H1 (cell line): Measurements from ENCODE around the gene HDAC7. TPM values are rescaled to one million over a fixed set of nuclear protein-coding genes. Genes with fewer than 3 reads are reported as not detected.

Experiments
- CTCF ChIA-PET: fragments of 300-600 bp; sonication (Branson Sonifier 250); formaldehyde crosslinking; loops from one replicate; lab custom pipeline; 2021; ENCODE audit not compliant: partially characterized antibody; lab: Charles Lee
- POLR2A ChIA-PET: fragments of 300-600 bp; sonication (Branson Sonifier 250); formaldehyde crosslinking; loops from one replicate; lab custom pipeline; 2021; ENCODE audit warnings: inconsistent platforms; ENCODE audit not compliant: partially characterized antibody; lab: Charles Lee
- DNase-seq, 2 experiments: peaks; one replicate each; pipeline versions ENCODE4 v3.0.0 to v3.0.0-alpha.2; 2010 to 2022; ENCODE audit warnings: low spot score in 2 of 2, low read depth in 1 of 2, mixed read lengths in 1 of 2
- FAIRE-seq: peaks from 2 replicates; lab custom pipeline; 2011; peaks lifted over from hg19 to GRCh38; lab: Jason Lieb, UNC
- H2AFZ ChIP-seq: 2 replicates; pipeline ENCODE4 v1.8.1; 2012; ENCODE audit warnings: low read length, inconsistent platforms
- H2AK5ac ChIP-seq: 2 replicates; pipeline ENCODE4 v1.6.1; 2013; ENCODE audit warnings: low read depth, low read length
- H2BK120ac ChIP-seq: replicated peaks from 2 replicates; pipeline ENCODE3; 2013; ENCODE audit warnings: low read depth, low read length, inconsistent platforms
- H2BK12ac ChIP-seq: 2 replicates; pipeline ENCODE4 v1.6.1; 2013; ENCODE audit warnings: low read depth, low read length
- H2BK15ac ChIP-seq: 2 replicates; pipeline ENCODE4 v1.6.1; 2013; ENCODE audit warnings: low read length
- H2BK20ac ChIP-seq: 2 replicates; pipeline ENCODE4 v1.6.1; 2013; ENCODE audit warnings: low read length
- H2BK5ac ChIP-seq: 2 replicates; pipeline ENCODE4 v1.6.1; 2013; ENCODE audit warnings: low read depth, low read length
- H3K14ac ChIP-seq: 2 replicates; pipeline ENCODE4 v1.6.1; 2013; ENCODE audit warnings: inconsistent platforms; ENCODE audit not compliant: insufficient read length
- H3K18ac ChIP-seq: 2 replicates; pipeline ENCODE4 v1.6.1; 2013; ENCODE audit warnings: low read length; ENCODE audit errors: extremely low read depth
- H3K23ac ChIP-seq: 2 replicates; pipeline ENCODE4 v1.6.1; 2013; ENCODE audit warnings: inconsistent platforms; ENCODE audit not compliant: insufficient read length
- H3K23me2 ChIP-seq: 2 replicates; pipeline ENCODE4 v1.6.1; 2013; ENCODE audit warnings: low read depth, low read length
- H3K27ac ChIP-seq: 2 replicates; pipeline ENCODE4 v1.6.1; 2011; ENCODE audit warnings: low read depth, low read length, inconsistent platforms
- H3K27me3 ChIP-seq, 4 experiments: replicated peaks in 1 of 4; 1 replicate in 1 of 4; 2 replicates in 3 of 4; pipeline versions ENCODE4 v1.6.1 to v1.8.1; 2011 to 2013; ENCODE audit warnings: low read length in 3 of 4, mild to moderate bottlenecking in 3 of 4, inconsistent platforms in 2 of 4, mixed read lengths in 2 of 4, moderate library complexity in 1 of 4; ENCODE audit not compliant: control insufficient read depth in 3 of 4, insufficient read depth in 3 of 4; ENCODE audit errors: extremely low read depth in 1 of 4
- H3K36me3 ChIP-seq, 4 experiments: 2 replicates each; pipeline versions ENCODE4 v1.6.1 to v1.8.1; 2011 to 2013; ENCODE audit warnings: mild to moderate bottlenecking in 4 of 4, low read length in 3 of 4, moderate library complexity in 2 of 4, control low read depth in 1 of 4, inconsistent platforms in 1 of 4; ENCODE audit not compliant: insufficient read depth in 4 of 4, control insufficient read depth in 2 of 4
- H3K4ac ChIP-seq: replicated peaks from 2 replicates; pipeline ENCODE3; 2013; ENCODE audit warnings: low read length, low read depth, mixed read lengths, inconsistent platforms; ENCODE audit not compliant: insufficient read length
- H3K4me1 ChIP-seq, 4 experiments: replicated peaks in 1 of 4; 1 replicate in 1 of 4; 2 replicates in 3 of 4; pipeline versions ENCODE4 v1.6.1 to v1.8.1; 2011 to 2013; ENCODE audit warnings: low read length in 3 of 4, inconsistent platforms in 2 of 4, mixed read lengths in 1 of 4; ENCODE audit not compliant: insufficient read depth in 4 of 4, control insufficient read depth in 3 of 4
- H3K4me2 ChIP-seq, 2 experiments: 2 replicates each; pipeline versions ENCODE4 v1.6.1 to v1.8.1; 2011 to 2013; ENCODE audit warnings: low read depth in 2 of 2, low read length in 2 of 2, control low read depth in 1 of 2, inconsistent platforms in 1 of 2, mild to moderate bottlenecking in 1 of 2; ENCODE audit not compliant: insufficient read depth in 1 of 2
- H3K4me3 ChIP-seq, 4 experiments: fragments of 200-600, 300-600 bp in 1 of 4; sonication (generic), shearing (Covaris generic), sonication (Bioruptor Twin) in 1 of 4; 2 replicates each; pipeline versions ENCODE4 v1.5.1 to v1.8.1; 2011 to 2016; ENCODE audit warnings: low read length in 4 of 4, low read depth in 3 of 4, control low read depth in 2 of 4, inconsistent platforms in 2 of 4, mild to moderate bottlenecking in 2 of 4, mixed read lengths in 1 of 4, moderate library complexity in 1 of 4; ENCODE audit not compliant: insufficient read depth in 2 of 4; ENCODE audit errors: extremely low read depth in 1 of 4
- H3K56ac ChIP-seq: replicated peaks from 2 replicates; pipeline ENCODE3; 2013; ENCODE audit warnings: low read depth, mild to moderate bottlenecking, mixed read lengths, low read length, inconsistent platforms; ENCODE audit not compliant: insufficient read length
- H3K79me1 ChIP-seq: 2 replicates; pipeline ENCODE4 v1.6.1; 2013; ENCODE audit warnings: low read depth, low read length, control low read depth
- H3K79me2 ChIP-seq, 2 experiments: 2 replicates each; pipeline versions ENCODE4 v1.6.1 to v1.8.1; 2012 to 2013; ENCODE audit warnings: low read length in 2 of 2, mild to moderate bottlenecking in 2 of 2, inconsistent platforms in 1 of 2; ENCODE audit not compliant: insufficient read depth in 2 of 2, control insufficient read depth in 1 of 2
- H3K9ac ChIP-seq, 4 experiments: replicated peaks in 1 of 4; 1 replicate in 1 of 4; 2 replicates in 3 of 4; pipeline versions ENCODE4 v1.6.1 to v1.8.1; 2011 to 2013; ENCODE audit warnings: low read depth in 3 of 4, low read length in 3 of 4, control low read depth in 2 of 4, mild to moderate bottlenecking in 2 of 4, moderate library complexity in 2 of 4, inconsistent platforms in 1 of 4; ENCODE audit errors: extremely low read depth in 1 of 4
- H3K9me3 ChIP-seq, 2 experiments: 2 replicates each; pipeline versions ENCODE4 v1.6.1 to v1.8.1; 2012 to 2013; ENCODE audit warnings: mild to moderate bottlenecking in 2 of 2, moderate library complexity in 2 of 2, control low read depth in 1 of 2, inconsistent platforms in 1 of 2, low read depth in 1 of 2, low read length in 1 of 2, mixed read lengths in 1 of 2; ENCODE audit not compliant: insufficient read depth in 2 of 2
- H4K20me1 ChIP-seq, 2 experiments: replicated peaks in 1 of 2; 2 replicates each; pipeline versions ENCODE3 to v1.8.1; 2011 to 2013; ENCODE audit warnings: inconsistent platforms in 2 of 2, low read length in 2 of 2, mild to moderate bottlenecking in 1 of 2; ENCODE audit not compliant: insufficient read depth in 2 of 2, control insufficient read depth in 1 of 2
- H4K5ac ChIP-seq: 2 replicates; pipeline ENCODE4 v1.6.1; 2013; ENCODE audit warnings: low read length, low read depth, mixed read lengths, inconsistent platforms; ENCODE audit not compliant: insufficient read length
- H4K8ac ChIP-seq: 2 replicates; pipeline ENCODE4 v1.8.0; 2013; ENCODE audit warnings: mild to moderate bottlenecking, moderate library complexity, low read length, inconsistent platforms; ENCODE audit not compliant: insufficient read depth; ENCODE audit errors: extremely low read depth
- H4K91ac ChIP-seq: replicated peaks from 2 replicates; pipeline ENCODE3; 2013; ENCODE audit warnings: low read length, mixed read lengths, inconsistent platforms; ENCODE audit not compliant: insufficient read length
- ASH2L ChIP-seq: fragments of 200-600, 300-600 bp; sonication (generic); IDR thresholded peaks from one replicate; pipeline ENCODE4 v1.7.1; 2017; ENCODE audit warnings: low read length
- CBX5 ChIP-seq: fragments of 300-800, 300-1000 bp; sonication (generic); IDR thresholded peaks from 2 replicates; pipeline ENCODE4 v1.7.1; 2016; ENCODE audit warnings: antibody characterized with exemption, low read length, low read depth
- CREB1 ChIP-seq: IDR thresholded peaks from 2 replicates; pipeline ENCODE4 v1.6.1; 2012; ENCODE audit warnings: inconsistent platforms
- EP300 ChIP-seq, 2 experiments: IDR thresholded peaks; 1 replicate in 1 of 2; 2 replicates in 1 of 2; pipeline ENCODE4 v1.6.1; 2011 to 2012; ENCODE audit warnings: low read depth in 2 of 2, low read length in 2 of 2, mild to moderate bottlenecking in 2 of 2, borderline replicate concordance in 1 of 2, inconsistent platforms in 1 of 2, moderate library complexity in 1 of 2
- GABPA ChIP-seq: IDR thresholded peaks from 2 replicates; pipeline ENCODE4 v1.6.1; 2011; ENCODE audit warnings: mild to moderate bottlenecking, low read length, moderate library complexity, borderline replicate concordance; ENCODE audit not compliant: insufficient read depth
- GTF2F1 ChIP-seq: IDR thresholded peaks from 2 replicates; pipeline ENCODE4 v1.6.1; 2012; ENCODE audit warnings: low read depth, low read length, improper control_type of control experiment, borderline replicate concordance
- HDAC2 ChIP-seq, 2 experiments: fragments of 300-600 bp in 1 of 2; sonication (generic) in 1 of 2; IDR thresholded peaks; 2 replicates each; pipeline ENCODE4 v1.6.1; 2011 to 2012; ENCODE audit warnings: low read depth in 2 of 2, low read length in 2 of 2, mild to moderate bottlenecking in 2 of 2, moderate library complexity in 2 of 2, borderline replicate concordance in 1 of 2, inconsistent platforms in 1 of 2
- KDM5A ChIP-seq: fragments of 200-600 bp; IDR thresholded peaks from 2 replicates; pipeline ENCODE4 v1.7.1; 2012; ENCODE audit warnings: mild to moderate bottlenecking, low read length, inconsistent platforms, mixed read lengths
- MAFK ChIP-seq: IDR thresholded peaks from 2 replicates; pipeline ENCODE4 v1.6.1; 2012; ENCODE audit warnings: low read depth, mild to moderate bottlenecking, improper control_type of control experiment, low read length
- SUZ12 ChIP-seq: fragments of 200-600 bp; sonication (generic); IDR thresholded peaks from 2 replicates; pipeline ENCODE4 v1.6.1; 2012; ENCODE audit warnings: mild to moderate bottlenecking, inconsistent platforms, low read length, moderate library complexity, mixed read lengths
- TAF1 ChIP-seq: IDR thresholded peaks from 2 replicates; pipeline ENCODE4 v1.6.1; 2011; ENCODE audit warnings: mild to moderate bottlenecking, low read depth, low read length
- TBP ChIP-seq: IDR thresholded peaks from 2 replicates; pipeline ENCODE4 v1.6.1; 2011; ENCODE audit warnings: low read depth, low read length, improper control_type of control experiment
- WGBS, 2 experiments: shearing (Covaris generic) in 1 of 2; methylation state at CpG; one replicate each; pipeline versions ENCODE4 v1.1.6 to v1.1.7; 2013 to 2015; ENCODE audit warnings: low lambda C conversion rate in 2 of 2, mixed read lengths in 2 of 2, inconsistent platforms in 1 of 2, low coverage in 1 of 2, missing lambda C conversion rate in 1 of 2; ENCODE audit not compliant: insufficient replicate concordance in 2 of 2, insufficient coverage in 1 of 2, insufficient read length in 1 of 2; ENCODE audit errors: extremely low coverage in 1 of 2, missing lambda C conversion rate in 1 of 2; 5-methylcytosine and 5-hydroxymethylcytosine counted together
- polyA plus RNA-seq, 7 experiments: library from polyadenylated mRNA; depleted of rRNA in 3 of 7; stranded (reverse) in 5 of 7; unstranded in 2 of 7; fragments of >200 nt in 5 of 7; fragments of 200-250 nt in 2 of 7; gene quantifications; 1 replicate in 5 of 7; 2 replicates in 1 of 7; 4 replicates in 1 of 7; pipeline versions ENCODE4 v1.2.1 to v1.2.3, GENCODE V29; 2011 to 2013; ENCODE audit warnings: missing spikeins in 2 of 7, mixed read lengths in 2 of 7
- total RNA-seq: library from RNA; stranded (reverse); fragmentation: NEBNext Ultra II Directional; extraction: Animal tissue kit (Norgen Biotek cat#: 25700); gene quantifications from 2 replicates; pipeline ENCODE4 v1.2.1, GENCODE V29; 2021

HDAC7 gene
- total and polyA plus RNA-seq, 2 of the 8 experiments (the other 6 are each of a cell fraction or from before 2014, with no cell fraction given), result 25.5 to 84.9 TPM

- H3K14ac ChIP-seq, result no peak overlapping the region
- H3K4ac ChIP-seq, result no peak overlapping the region
- POLR2A ChIA-PET, result interaction anchor here (0.6 to 1.1 kb wide), 2 partner anchors 10 to 23 kb away, joined by 3 read pairs; no protein-coding TSS in a partner anchor
- no peak overlapping the region for H2BK120ac ChIP-seq
- H2BK5ac ChIP-seq, result no peak overlapping the region
- H4K5ac ChIP-seq, result no peak overlapping the region
- no peak overlapping the region for H2AFZ ChIP-seq
- no peak overlapping the region for H3K4me2 ChIP-seq
- no peaks in the 10 kb centered on the region for H3K79me2 ChIP-seq
- no peaks in the 10 kb centered on the region for H3K79me1 ChIP-seq
- no peak overlapping the region for H4K8ac ChIP-seq
- no peak overlapping the region for H3K4me3 ChIP-seq
- no peak overlapping the region for H3K9ac ChIP-seq
- CTCF ChIA-PET, result interaction anchor here (1.0 to 58.8 kb wide), 7 partner anchors 8 to 120 kb away, joined by 3 to 2442 read pairs (median 4); partner anchors contain the start of genes ENDOU, RAPGEF3, RPAP3 and VDR
- H3K56ac ChIP-seq, result no peak overlapping the region
- DNase-seq, result no peak
- H3K4me1 ChIP-seq, result no peaks in the 10 kb centered on the region
- peaks cover 0 to 31% of the 10 kb centered on the region in 2 experiments for H4K20me1 ChIP-seq
- WGBS, 2 experiments, result 89% methylated on average over 14 of the region's 15 CpGs; no CpG with 5 or more reads in 1 of the 2 experiments
- H3K23me2 ChIP-seq, result no peaks in the 10 kb centered on the region
- H3K27ac ChIP-seq, result no peak overlapping the region
- H2BK20ac ChIP-seq, result no peak overlapping the region
- FAIRE-seq, result no peak
- no peak overlapping the region for H4K91ac ChIP-seq
- H2BK15ac ChIP-seq, result no peak overlapping the region
- no peak overlapping the region for H2AK5ac ChIP-seq
- H3K18ac ChIP-seq, result no peak overlapping the region
- peaks cover 0 to under 1% (median 0%) of the 10 kb centered on the region in 4 experiments; a peak in 1 of 7 replicates for H3K27me3 ChIP-seq
- H3K36me3 ChIP-seq, result peaks cover 27 to 46% (median 38%) of the 10 kb centered on the region in 4 experiments
- H3K9me3 ChIP-seq, result no peaks in the 10 kb centered on the region
- H2BK12ac ChIP-seq, result no peak overlapping the region
- no peak overlapping the region for H3K23ac ChIP-seq
- TF ChIP-seq GTF2F1, result no peak
- TF ChIP-seq EP300 (IDR thresholded peaks at IDR 0.05; ENCODE audit: borderline replicate concordance in 1 of 2, low read depth in 2 of 2, low read length in 2 of 2), result no peak
- TF ChIP-seq KDM5A, result no peak
- TF ChIP-seq HDAC2 (IDR thresholded peaks at IDR 0.05; ENCODE audit: borderline replicate concordance in 1 of 2, low read depth in 2 of 2, low read length in 2 of 2), result no peak
- no peak for TF ChIP-seq MAFK
- TF ChIP-seq ASH2L, result no peak
- no peak for TF ChIP-seq GABPA
- TF ChIP-seq TAF1, result no peak
- no peak for TF ChIP-seq CBX5
- TF ChIP-seq SUZ12, result no peak
- no peak for TF ChIP-seq CREB1
- TF ChIP-seq TBP, result no peak
Observed at GRCh38 chr12:47785036-47785886, 34.4 kb downstream of the HDAC7 start.
